Natural killer cell (primary cell): Measurements from ENCODE around the gene EEFSEC. TPM values are rescaled to one million over a fixed set of nuclear protein-coding genes. Genes with fewer than 3 reads are reported as not detected.

Experiments
- ATAC-seq, 3 donors: fragments of 150-1000 bp in 2 of 3; fragments of 200-7000 bp in 1 of 3; cut with Tn5 transposase; 1 replicate in 1 of 3; 2 replicates in 2 of 3; pipeline ENCODE4 v1.10.0; 2021; ENCODE audit warnings: mild to moderate bottlenecking in 2 of 3, moderate library complexity in 2 of 3
- DNase-seq, 2 donors: peaks; one replicate each; pipeline versions ENCODE4 v3.0.0 to v3.0.0-alpha.2; 2013 to 2021; ENCODE audit warnings: mixed read lengths in 1 of 2
- H3K27ac ChIP-seq: one replicate; pipeline ENCODE4 v1.5.1; 2013; ENCODE audit warnings: mild to moderate bottlenecking, low read length
- H3K27me3 ChIP-seq: one replicate; pipeline ENCODE4 v1.6.1; 2013; ENCODE audit warnings: low read length; ENCODE audit not compliant: control insufficient read depth, insufficient read depth
- H3K36me3 ChIP-seq: one replicate; pipeline ENCODE4 v1.6.1; 2013; ENCODE audit warnings: low read length; ENCODE audit not compliant: control insufficient read depth, insufficient read depth
- H3K4me1 ChIP-seq: one replicate; pipeline ENCODE4 v1.6.1; 2013; ENCODE audit warnings: low read length; ENCODE audit not compliant: control insufficient read depth, insufficient read depth
- H3K4me3 ChIP-seq: one replicate; pipeline ENCODE4 v1.5.1; 2013; ENCODE audit warnings: low read length
- H3K9me3 ChIP-seq: one replicate; pipeline ENCODE4 v1.6.1; 2013; ENCODE audit warnings: low read length; ENCODE audit not compliant: control insufficient read depth, insufficient read depth
- H3K27ac Mint-ChIP-seq, 2 donors: one replicate each; pipeline ENCODE4 v1.8.0; 2022; ENCODE audit warnings: mild to moderate bottlenecking in 2 of 2, mixed read lengths in 2 of 2, moderate library complexity in 1 of 2
- H3K27me3 Mint-ChIP-seq, 2 donors: one replicate each; pipeline ENCODE4 v1.8.0; 2022; ENCODE audit warnings: low read depth in 2 of 2, mixed read lengths in 2 of 2
- H3K36me3 Mint-ChIP-seq: one replicate; pipeline ENCODE4 v1.8.0; 2022; ENCODE audit warnings: mixed read lengths
- H3K4me1 Mint-ChIP-seq, 2 donors: one replicate each; pipeline ENCODE4 v1.8.0; 2022; ENCODE audit warnings: mixed read lengths in 2 of 2
- H3K4me3 Mint-ChIP-seq: one replicate; pipeline ENCODE4 v1.8.0; 2022; ENCODE audit warnings: mild to moderate bottlenecking, moderate library complexity, mixed read lengths
- H3K9me3 Mint-ChIP-seq, 2 donors: one replicate each; pipeline ENCODE4 v1.8.0; 2022; ENCODE audit warnings: mixed read lengths in 2 of 2
- WGBS: methylation state at CpG from one replicate; pipeline ENCODE4 v1.1.7; 2013; ENCODE audit warnings: missing lambda C conversion rate; ENCODE audit not compliant: insufficient coverage; 5-methylcytosine and 5-hydroxymethylcytosine counted together
- intact Hi-C: fragments of 100-400 bp; cut with micrococcal nuclease; formaldehyde crosslinking; loops from one replicate; pipeline ENCODE4 v1.14.2; 2022
- total RNA-seq, 4 donors: library from RNA; stranded (reverse); fragments of 120-200 nt in 1 of 4; gene quantifications; one replicate each; pipeline versions ENCODE4 v1.2.3 to v1.2.4, GENCODE V29; 2013 to 2022
- TF ChIP-seq, protein P1 (sequence below): fragments of 200-600 bp; IDR thresholded peaks from one replicate; pipeline ENCODE4 v1.8.0; 2022; ENCODE audit warnings: antibody characterized with exemption

The EEFSEC gene
- total RNA-seq, 3 donors from 2014 or later (not counting 1 experiment from before 2014, with no cell fraction given): 16.7 to 18.9 (median 17.6) TPM

GRCh38 chr3:128433837-128434165 lies 280.5 kb downstream of the EEFSEC start:
- TF ChIP-seq, protein P1, sequence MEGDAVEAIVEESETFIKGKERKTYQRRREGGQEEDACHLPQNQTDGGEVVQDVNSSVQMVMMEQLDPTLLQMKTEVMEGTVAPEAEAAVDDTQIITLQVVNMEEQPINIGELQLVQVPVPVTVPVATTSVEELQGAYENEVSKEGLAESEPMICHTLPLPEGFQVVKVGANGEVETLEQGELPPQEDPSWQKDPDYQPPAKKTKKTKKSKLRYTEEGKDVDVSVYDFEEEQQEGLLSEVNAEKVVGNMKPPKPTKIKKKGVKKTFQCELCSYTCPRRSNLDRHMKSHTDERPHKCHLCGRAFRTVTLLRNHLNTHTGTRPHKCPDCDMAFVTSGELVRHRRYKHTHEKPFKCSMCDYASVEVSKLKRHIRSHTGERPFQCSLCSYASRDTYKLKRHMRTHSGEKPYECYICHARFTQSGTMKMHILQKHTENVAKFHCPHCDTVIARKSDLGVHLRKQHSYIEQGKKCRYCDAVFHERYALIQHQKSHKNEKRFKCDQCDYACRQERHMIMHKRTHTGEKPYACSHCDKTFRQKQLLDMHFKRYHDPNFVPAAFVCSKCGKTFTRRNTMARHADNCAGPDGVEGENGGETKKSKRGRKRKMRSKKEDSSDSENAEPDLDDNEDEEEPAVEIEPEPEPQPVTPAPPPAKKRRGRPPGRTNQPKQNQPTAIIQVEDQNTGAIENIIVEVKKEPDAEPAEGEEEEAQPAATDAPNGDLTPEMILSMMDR: no peak
- Histone ChIP-seq H3K9me3 (no peaks in the 10 kb centered on the region), H3K27ac (no peak overlapping the region), H3K27me3 (peaks cover 3% of the 10 kb centered on the region), H3K4me3 (no peak overlapping the region), H3K36me3 (no peaks in the 10 kb centered on the region), H3K4me1 (no peaks in the 10 kb centered on the region)
- Mint-ChIP-seq H3K36me3 (no peaks in the 10 kb centered on the region), H3K27me3 (peaks cover 34 to 42% of the 10 kb centered on the region in 2 donors), H3K4me1 (peaks cover 0 to 9% of the 10 kb centered on the region in 2 donors), H3K9me3 (no peaks in the 10 kb centered on the region), H3K4me3 (no peak overlapping the region), H3K27ac (no peak overlapping the region)
- intact Hi-C loops: no loop called here
- 87% methylated on average over 2 of the region's 2 CpGs for WGBS
- DNase-seq (no peak), ATAC-seq (no peak)

DNA sequence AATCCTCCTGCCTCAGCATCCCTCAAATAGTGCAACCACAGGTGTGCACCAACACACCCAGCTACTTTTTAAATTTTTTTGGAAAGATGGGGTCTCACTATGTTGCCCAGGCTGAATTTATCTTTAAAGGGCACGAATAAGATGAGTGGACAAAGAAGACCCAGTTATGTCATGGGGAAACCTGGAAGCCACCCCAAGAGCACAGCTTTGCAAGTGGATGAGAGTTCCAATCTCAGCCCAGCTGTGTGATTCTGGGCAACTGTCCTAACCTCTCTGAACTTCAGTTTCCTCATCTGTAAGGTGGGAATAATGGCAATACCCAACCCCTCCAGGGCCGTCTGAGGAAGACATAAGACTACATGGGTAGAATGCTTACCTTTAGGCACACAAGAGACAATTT lies 281.2 kb downstream of the EEFSEC start:
- no peak for DNase-seq
- intact Hi-C loops: no loop called here
- no peak overlapping the region for H3K4me3 Mint-ChIP-seq
- no peaks in the 10 kb centered on the region for H3K9me3 Mint-ChIP-seq
- no peaks in the 10 kb centered on the region for H3K36me3 Mint-ChIP-seq
- Histone ChIP-seq H3K4me3 (no peak overlapping the region), H3K36me3 (no peaks in the 10 kb centered on the region), H3K9me3 (no peaks in the 10 kb centered on the region), H3K27ac (no peak overlapping the region), H3K27me3 (peaks cover 3% of the 10 kb centered on the region), H3K4me1 (no peaks in the 10 kb centered on the region)
- WGBS: 91% methylated on average over 1 of the region's 2 CpGs
- H3K4me1 Mint-ChIP-seq: peaks cover 0 to 9% of the 10 kb centered on the region in 2 donors
- H3K27ac Mint-ChIP-seq: no peak overlapping the region
- ATAC-seq: no peak
- TF ChIP-seq, protein P1: no peak
- H3K27me3 Mint-ChIP-seq: peaks cover 33 to 49% of the 10 kb centered on the region in 2 donors

- Mint-ChIP-seq H3K36me3 (no peaks in the 10 kb centered on the region), H3K27ac (no peak overlapping the region), H3K27me3 (peaks cover 28 to 47% of the 10 kb centered on the region in 2 donors), H3K4me3 (no peak overlapping the region), H3K9me3 (no peaks in the 10 kb centered on the region), H3K4me1 (peaks cover 0 to 9% of the 10 kb centered on the region in 2 donors)
- H3K4me3 ChIP-seq: no peak overlapping the region
- no peak for DNase-seq
- 89% methylated on average over 6 of the region's 6 CpGs for WGBS
- H3K9me3 ChIP-seq: no peaks in the 10 kb centered on the region
- H3K27me3 ChIP-seq: peaks cover 3% of the 10 kb centered on the region
- no peak overlapping the region for H3K27ac ChIP-seq
- no peak for ATAC-seq
- intact Hi-C loops: no loop called here
- TF ChIP-seq, protein P1: no peak
- no peaks in the 10 kb centered on the region for H3K4me1 ChIP-seq
- no peaks in the 10 kb centered on the region for H3K36me3 ChIP-seq
Measured at GRCh38 chr3:128435058-128435457, 281.8 kb downstream of the EEFSEC start.

GRCh38 chr3:128435561-128435960 lies 282.3 kb downstream of the EEFSEC start:
- H3K4me3 ChIP-seq: no peak overlapping the region
- H3K4me1 ChIP-seq: no peaks in the 10 kb centered on the region
- H3K4me1 Mint-ChIP-seq: peaks cover 0 to 9% of the 10 kb centered on the region in 2 donors
- ATAC-seq (no peak), DNase-seq (no peak)
- 88% methylated on average over 5 of the region's 5 CpGs for WGBS
- H3K36me3 Mint-ChIP-seq: no peaks in the 10 kb centered on the region
- no peak overlapping the region for H3K27ac Mint-ChIP-seq
- no peak overlapping the region for H3K4me3 Mint-ChIP-seq
- H3K27ac ChIP-seq: no peak overlapping the region
- no peaks in the 10 kb centered on the region for H3K9me3 ChIP-seq
- H3K27me3 ChIP-seq: peaks cover 3% of the 10 kb centered on the region
- H3K27me3 Mint-ChIP-seq: peaks cover 27 to 42% of the 10 kb centered on the region in 2 donors
- no peaks in the 10 kb centered on the region for H3K36me3 ChIP-seq
- intact Hi-C loops: no loop called here
- TF ChIP-seq, protein P1: no peak
- no peaks in the 10 kb centered on the region for H3K9me3 Mint-ChIP-seq
